Thoracic aorta (tissue), 2 donors: ENCODE data around the gene AGT. TPM values are rescaled to one million over a fixed set of nuclear protein-coding genes. Genes with fewer than 3 reads are reported as not detected.

Experiments used
- ATAC-seq: fragments of 150-250 bp; one replicate; pipeline ENCODE4 v1.8.0; 2017; ENCODE audit warnings: low read depth; ENCODE audit not compliant: insufficient number of reproducible peaks, low FRiP score
- DNase-seq: peaks from one replicate; pipeline ENCODE4 v3.0.0-alpha.2; 2020; ENCODE audit warnings: low spot score
- H3K27ac ChIP-seq, 2 donors: fragments of 200-600 bp; sonication (generic); 1 replicate in 1 of 2; 2 replicates in 1 of 2; pipeline ENCODE4 v1.5.1; 2016; ENCODE audit warnings: mild to moderate bottlenecking in 2 of 2, moderate library complexity in 2 of 2
- H3K27me3 ChIP-seq: fragments of 200-600 bp; sonication (generic); replicated peaks from 2 replicates; pipeline ENCODE4 v1.6.0; 2016; ENCODE audit warnings: mild to moderate bottlenecking; ENCODE audit not compliant: insufficient read depth
- H3K36me3 ChIP-seq: fragments of 200-600 bp; sonication (generic); one replicate; pipeline ENCODE4 v1.5.1; 2016
- H3K4me1 ChIP-seq, 2 donors: fragments of 200-600 bp; sonication (generic); 1 replicate in 1 of 2; 2 replicates in 1 of 2; pipeline versions ENCODE4 v1.5.1 to v1.6.0; 2016; ENCODE audit warnings: low read depth in 2 of 2, mild to moderate bottlenecking in 1 of 2; ENCODE audit not compliant: control insufficient read depth in 1 of 2
- H3K4me3 ChIP-seq: fragments of 200-600 bp; sonication (generic); 2 replicates; pipeline ENCODE4 v1.5.1; 2016; ENCODE audit warnings: mild to moderate bottlenecking
- H3K9me3 ChIP-seq: fragments of 200-600 bp; sonication (generic); 2 replicates; pipeline ENCODE4 v1.5.1; 2016
- CTCF ChIP-seq: fragments of 200-600 bp; sonication (generic); IDR thresholded peaks from one replicate; pipeline ENCODE4 v1.5.1; 2019; ENCODE audit warnings: antibody characterized with exemption
- total RNA-seq, 2 donors: library from RNA; depleted of rRNA; stranded (reverse); fragments of >200 nt; gene quantifications; one replicate each; pipeline versions ENCODE4 v1.1.0 to v1.2.3, GENCODE V29; 2016

Gene AGT
- total RNA-seq, 2 donors from 2014 or later: 42.0 to 69.1 TPM

- TF ChIP-seq CTCF: no peak
- no peak for ATAC-seq
- DNase-seq: no peak
Measured at GRCh38 chr1:230747890-230748800, 34.2 kb upstream of the AGT start.

GRCh38 chr1:230747127-230747730, 33.3 kb upstream of the AGT start, which contains the start of gene CAPN9:
Gene CAPN9 (plus strand): TSS chr1:230747388. CDS start chr1:230747497, 109 bp downstream.
- TF ChIP-seq CTCF: no peak
- no peaks in the 10 kb centered on the region for H3K9me3 ChIP-seq
- no peaks in the 10 kb centered on the region for H3K36me3 ChIP-seq
- H3K4me1 ChIP-seq: no peaks in the 10 kb centered on the region
- H3K4me3 ChIP-seq: no peak within 1 kb of the TSS
- no peak for ATAC-seq
- DNase-seq: no peak
- H3K27ac ChIP-seq: no peak within 1 kb of the TSS
- H3K27me3 ChIP-seq: no peaks in the 10 kb centered on the region

More at GRCh38 chr1:230747890-230748800, 34.2 kb upstream of the AGT start:
- Histone ChIP-seq H3K27ac (no peak overlapping the region), H3K27me3 (no peaks in the 10 kb centered on the region), H3K36me3 (no peaks in the 10 kb centered on the region), H3K9me3 (no peaks in the 10 kb centered on the region), H3K4me3 (no peak overlapping the region), H3K4me1 (no peaks in the 10 kb centered on the region)

GRCh38 chr1:230746617-230747016, 32.7 kb upstream of the AGT start:
- ATAC-seq: no peak
- no peaks in the 10 kb centered on the region for H3K27me3 ChIP-seq
- H3K4me3 ChIP-seq: no peak overlapping the region
- H3K9me3 ChIP-seq: no peaks in the 10 kb centered on the region
- H3K4me1 ChIP-seq: no peaks in the 10 kb centered on the region
- no peak overlapping the region for H3K27ac ChIP-seq
- DNase-seq: no peak
- TF ChIP-seq CTCF: no peak
- H3K36me3 ChIP-seq: no peaks in the 10 kb centered on the region

GRCh38 chr1:230745071-230745470, 31.1 kb upstream of the AGT start:
- no peak for ATAC-seq
- H3K4me3 ChIP-seq: no peak overlapping the region

More at GRCh38 chr1:230745071-230745470, 31.1 kb upstream of the AGT start:
- Histone ChIP-seq H3K27me3 (no peaks in the 10 kb centered on the region), H3K36me3 (no peaks in the 10 kb centered on the region), H3K27ac (no peak overlapping the region), H3K9me3 (no peaks in the 10 kb centered on the region), H3K4me1 (no peaks in the 10 kb centered on the region)
- no peak for DNase-seq
- TF ChIP-seq CTCF: no peak
